HG03558 (cell line): ENCODE measurements around the gene NDUFA5.
"Not testable (repeated sequence)": the region's sequence is repeated elsewhere in the genome, so short reads cannot be mapped to it uniquely, and the experiment has no call there.

Experiments
- ATAC-seq: cut with Tn5 transposase; IDR thresholded peaks from one replicate; pipeline ENCODE4 v1.9.1; 2021; ENCODE audit warnings: moderate number of reproducible peaks; ENCODE audit not compliant: unreplicated experiment; ENCODE audit errors: extremely low read depth

The NDUFA5 gene

DNA sequence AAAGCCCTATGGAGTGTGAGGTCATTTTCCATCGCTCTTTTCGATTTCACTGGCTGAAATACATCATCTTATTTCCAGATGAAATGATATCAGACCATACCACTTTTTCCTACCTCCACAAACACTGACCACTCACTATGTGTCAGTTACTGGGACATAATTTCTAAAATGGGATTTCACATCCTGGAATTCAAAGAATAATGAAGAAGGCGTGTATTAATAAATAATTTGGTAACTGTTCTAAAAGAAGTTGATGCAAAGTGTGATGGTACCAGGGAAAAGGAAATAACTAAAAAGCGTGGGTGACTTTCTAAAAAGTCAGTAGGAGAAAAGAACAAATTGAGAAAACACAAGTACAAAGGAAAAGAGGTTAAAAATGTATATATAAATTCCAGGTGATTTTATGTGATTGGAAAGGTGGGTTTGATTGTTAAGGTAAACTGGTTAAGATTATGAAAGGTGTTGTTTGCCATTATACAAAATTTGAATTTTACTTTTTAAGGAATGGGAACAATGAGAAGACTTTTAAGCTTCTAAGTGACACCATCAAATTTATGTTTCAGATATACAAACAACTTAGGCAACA, 764 bp upstream of the NDUFA5 start:
- no peak for ATAC-seq

DNA sequence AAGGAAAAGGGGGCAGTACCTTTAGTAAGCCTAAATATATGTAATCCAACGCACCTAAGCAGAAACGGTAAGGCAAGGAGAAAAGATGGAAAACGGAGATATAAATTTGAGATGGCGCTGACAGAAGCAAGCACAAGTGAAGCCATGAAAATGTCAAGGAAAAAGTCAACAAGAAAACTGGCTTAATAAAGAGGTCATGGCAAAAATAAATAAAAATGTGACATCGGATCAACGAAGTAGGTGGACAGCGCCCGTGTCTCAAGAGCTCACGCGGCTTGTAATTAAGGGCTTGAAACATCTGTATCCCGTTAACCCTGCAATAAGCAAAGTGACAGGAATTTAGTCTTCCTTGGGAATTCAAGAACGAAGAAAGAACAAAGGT, 611 bp downstream of the NDUFA5 start:
- ATAC-seq: no peak

DNA sequence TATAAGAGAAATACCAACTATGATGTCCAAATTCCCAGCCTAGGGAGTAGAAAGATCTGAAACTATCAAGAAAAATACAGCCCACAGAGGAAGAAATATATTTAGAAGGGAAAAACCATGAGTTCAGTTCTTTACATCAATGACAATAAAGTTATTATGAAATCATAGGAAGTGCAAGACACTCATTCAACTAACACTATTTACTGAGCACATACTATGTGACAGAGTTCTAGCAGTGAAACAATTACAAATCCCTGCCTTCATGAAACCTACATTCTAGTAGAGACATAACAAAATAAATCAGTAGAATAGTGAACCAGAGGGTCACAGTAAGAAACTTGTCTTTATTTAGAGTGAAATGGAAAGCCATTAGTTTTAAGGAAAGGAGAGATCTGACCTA, 2.1 kb downstream of the NDUFA5 start:
- no peak for ATAC-seq

DNA sequence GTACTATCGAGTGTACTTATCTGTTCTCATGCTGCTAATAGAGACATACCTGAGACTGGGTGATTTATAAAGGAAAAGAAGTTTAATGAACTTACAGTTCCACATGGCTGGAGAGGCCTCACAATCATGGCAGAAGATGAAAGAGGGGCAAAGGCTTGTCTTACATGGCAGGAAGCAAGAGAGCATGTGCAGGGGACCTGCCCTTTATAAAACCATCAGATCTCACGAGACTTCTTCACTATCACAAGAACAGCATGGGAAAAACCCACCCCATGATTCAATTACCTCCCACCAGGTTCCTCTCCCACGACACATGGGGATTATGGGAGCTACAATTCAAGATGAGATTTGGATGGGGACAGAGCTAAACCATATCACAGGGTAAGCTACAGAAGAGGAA, 4.5 kb downstream of the NDUFA5 start:
- no peak for ATAC-seq

DNA sequence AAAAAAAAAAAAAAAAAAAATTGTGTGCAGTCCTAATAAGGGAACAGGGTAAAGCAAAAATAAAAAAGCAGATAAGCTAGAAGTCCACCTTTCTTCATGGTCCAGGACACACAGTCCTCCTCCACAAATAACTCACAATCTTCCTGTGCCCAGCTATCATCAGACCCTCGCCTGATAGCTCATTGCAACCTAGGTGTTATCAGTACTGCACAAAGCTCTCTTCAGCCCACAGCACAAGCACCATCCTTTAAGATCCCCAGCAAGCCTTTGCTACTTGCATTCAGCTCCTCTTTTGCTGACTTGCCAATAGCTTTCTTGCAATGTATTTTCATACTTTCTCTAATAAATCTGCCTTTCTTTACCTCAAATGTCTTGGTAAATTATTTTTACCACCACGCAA, 5.0 kb downstream of the NDUFA5 start:
- no peak for ATAC-seq

DNA sequence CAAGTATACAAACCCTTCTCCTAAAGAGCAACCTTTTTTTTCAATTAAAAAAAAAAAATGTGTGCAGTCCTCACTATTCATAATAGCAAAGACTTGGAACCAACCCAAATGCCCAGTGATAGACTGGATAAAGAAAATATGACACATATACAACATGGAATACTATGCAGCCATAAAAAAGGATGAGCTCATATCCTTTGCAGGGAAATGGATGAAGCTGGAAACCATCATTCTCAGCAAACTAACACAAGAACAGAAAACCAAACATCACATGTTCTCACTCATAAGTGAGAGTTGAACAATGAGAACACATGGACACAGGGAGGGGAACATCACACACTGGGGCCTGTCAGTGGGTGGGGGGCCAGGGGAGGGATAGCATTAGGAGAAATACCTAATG, 5.5 kb downstream of the NDUFA5 start:
- ATAC-seq: not testable (repeated sequence)

DNA sequence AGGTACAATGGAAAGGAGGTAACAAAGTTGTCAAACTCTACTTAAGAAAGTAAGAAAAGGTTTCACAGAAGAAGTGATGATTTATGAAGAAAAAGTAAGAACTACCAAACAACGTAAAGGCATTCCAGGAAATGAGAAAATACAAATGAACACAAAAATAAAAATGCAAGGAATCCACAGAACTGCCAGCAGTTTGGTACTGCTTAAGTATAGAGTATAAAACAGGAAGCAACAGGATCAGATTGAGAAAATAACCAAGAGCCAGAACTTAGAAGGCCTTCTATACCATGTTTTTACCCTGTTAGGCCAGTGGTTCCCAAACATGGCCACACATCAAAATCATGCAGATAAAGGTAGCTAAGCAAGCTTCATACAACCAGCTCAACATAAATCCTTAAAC, 9.2 kb downstream of the NDUFA5 start:
- ATAC-seq: no peak

DNA sequence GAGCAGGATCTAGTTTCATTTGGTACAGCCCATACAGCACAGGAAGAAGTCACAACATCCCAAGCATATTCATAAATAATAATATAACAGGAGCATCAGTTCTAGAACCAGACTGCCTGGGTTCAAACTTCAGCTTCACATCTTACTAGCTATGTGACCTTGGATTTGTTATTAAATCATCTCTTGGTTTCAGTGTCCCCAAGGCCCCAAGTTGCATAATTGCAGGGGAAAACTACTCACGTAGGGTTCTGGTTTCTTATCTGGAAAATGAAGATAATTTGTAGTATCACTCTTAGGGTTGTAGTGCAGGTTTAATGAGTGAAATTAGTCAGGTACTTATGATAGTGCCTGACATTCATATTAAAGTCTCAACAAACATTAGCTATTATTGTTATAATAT, 17.7 kb downstream of the NDUFA5 start:
- ATAC-seq: no peak

DNA sequence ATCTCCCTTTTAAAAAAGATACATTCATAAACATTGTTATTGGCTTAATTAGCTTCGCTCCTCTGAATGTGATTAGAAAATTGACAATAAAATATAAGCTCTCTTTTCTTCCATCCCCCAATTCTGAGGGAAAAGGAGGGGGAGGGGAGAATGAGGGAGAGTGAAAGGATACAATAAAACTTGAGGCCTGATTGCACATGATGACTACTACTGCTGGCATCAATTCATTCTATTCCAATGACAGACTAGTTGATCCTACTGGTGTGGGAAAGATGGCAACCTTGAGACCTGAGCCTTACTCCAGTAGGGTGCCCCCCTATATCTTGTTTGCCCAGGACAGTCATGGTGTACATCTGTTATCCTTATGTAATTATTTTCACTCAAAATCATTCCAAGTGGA, 18.7 kb downstream of the NDUFA5 start:
- ATAC-seq: no peak

DNA sequence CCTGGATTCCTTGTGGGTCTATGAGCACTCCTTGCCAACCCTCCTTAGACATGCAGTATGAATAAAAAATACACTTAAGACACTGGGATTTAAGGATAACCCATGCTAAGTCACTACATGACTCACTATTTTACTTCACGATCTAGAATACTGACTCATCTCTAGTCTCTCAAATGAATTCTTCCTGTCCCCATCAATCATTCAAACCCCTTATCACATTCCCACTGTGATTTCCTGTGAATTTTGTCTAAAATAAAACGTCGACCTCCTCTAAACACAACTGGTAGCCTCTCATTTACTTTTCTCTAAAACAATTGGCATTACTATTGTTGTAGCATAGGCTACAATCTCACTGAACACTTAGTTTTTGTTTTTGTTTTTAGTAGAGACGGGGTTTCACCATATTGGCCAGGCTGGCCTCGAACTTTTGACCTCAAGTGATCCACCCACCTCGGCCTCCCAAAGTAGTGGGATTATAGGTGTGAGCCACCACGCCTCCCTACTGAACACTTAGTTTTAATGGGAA, 19.4 kb downstream of the NDUFA5 start:
- no peak for ATAC-seq

DNA sequence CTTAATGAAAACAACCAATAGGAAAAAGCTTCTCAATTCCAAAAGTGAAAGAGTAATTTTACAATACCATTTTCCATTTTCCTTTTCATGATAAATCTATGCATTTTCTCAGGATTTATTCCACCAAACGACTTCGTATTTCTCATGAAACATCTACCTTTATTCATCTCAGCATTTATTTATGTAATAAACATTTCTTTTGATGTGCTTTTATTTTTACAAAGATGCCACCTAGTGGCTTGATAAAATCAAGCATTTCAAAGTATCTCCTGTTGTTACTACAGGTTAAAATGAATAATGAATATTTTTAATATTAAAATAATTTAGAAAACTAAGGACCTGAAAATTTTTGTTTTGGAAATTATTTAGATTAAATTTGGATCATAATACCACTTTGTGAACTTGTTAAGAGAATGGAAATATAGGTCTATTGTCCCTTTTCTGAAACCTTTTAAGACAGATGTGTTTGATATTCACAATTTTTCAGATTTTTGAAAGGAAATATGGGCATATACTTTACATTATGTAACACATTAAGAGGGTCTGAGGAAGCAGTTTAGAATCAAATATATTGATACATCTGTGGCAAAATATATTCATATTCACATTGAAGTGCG, 20.5 kb downstream of the NDUFA5 start:
- no peak for ATAC-seq

DNA sequence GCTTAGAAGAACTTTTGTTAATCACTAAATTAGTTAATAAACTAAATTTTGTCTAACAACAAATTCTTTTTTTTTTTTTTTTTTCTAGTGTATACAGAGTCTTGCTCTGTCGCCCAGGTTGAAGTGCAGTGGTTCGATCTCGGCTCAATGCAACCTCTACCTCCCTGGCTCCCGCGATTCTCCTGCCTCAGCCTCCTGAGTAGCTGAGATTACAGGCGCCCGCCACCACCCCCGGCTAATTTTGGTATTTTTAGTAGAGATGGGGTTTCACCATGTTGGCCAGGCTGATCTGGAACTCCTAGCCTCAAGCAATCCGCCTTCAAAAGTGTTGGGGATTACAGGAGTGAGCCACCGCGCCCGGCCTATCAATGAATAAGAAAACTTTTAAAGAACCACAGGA, 22.1 kb downstream of the NDUFA5 start:
- ATAC-seq: no peak

DNA sequence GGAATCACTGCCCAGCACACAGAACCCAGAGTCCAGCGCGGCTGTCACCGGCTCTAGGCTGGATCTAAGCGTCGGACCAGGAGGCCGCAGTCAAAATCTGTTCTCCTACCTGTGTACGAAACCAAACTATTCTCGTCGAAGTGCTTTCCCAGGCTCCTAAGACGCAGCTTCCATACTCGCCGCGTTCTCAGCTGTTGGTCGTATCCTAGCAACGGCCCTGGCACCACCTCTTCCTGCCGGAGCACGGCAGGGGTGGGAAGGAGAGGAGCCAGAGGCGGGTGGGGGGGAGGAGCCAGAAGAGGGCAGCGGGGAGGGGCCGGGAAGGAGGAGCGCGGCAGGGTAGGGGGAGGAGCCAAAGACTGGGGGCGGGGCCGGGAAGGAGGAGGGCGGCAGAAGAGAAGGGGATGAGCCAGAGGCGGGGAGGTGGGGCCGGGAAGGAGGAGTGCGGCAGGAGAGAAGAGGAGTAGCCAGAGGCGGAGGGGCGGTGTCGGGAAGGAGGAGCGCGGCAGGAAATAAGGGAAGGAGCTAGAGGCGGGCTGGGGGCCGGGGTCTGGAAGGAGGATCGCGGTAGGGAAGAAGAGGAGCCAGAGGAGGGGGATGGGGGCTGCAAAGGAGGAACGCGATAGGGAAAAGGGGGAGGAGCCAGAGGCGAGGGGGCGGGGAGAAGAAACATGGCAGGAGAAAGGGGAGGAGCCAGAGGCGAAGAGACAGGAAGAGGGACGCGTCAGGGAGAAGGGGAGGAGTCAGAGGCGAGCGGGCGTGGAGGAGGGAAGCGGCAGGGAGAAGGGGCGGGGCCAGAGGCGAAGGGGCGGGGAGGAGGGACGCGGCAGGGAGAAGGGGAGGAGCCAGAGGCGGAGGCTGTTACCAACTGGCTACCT, 23.0 kb downstream of the NDUFA5 start, which contains the start of gene IQUB:
Gene IQUB (minus strand): TSS at position 213 of the 878 bp plus-strand sequence. CDS start 22,255 bp downstream, outside the sequence.
- ATAC-seq: peak; percentile 67

DNA sequence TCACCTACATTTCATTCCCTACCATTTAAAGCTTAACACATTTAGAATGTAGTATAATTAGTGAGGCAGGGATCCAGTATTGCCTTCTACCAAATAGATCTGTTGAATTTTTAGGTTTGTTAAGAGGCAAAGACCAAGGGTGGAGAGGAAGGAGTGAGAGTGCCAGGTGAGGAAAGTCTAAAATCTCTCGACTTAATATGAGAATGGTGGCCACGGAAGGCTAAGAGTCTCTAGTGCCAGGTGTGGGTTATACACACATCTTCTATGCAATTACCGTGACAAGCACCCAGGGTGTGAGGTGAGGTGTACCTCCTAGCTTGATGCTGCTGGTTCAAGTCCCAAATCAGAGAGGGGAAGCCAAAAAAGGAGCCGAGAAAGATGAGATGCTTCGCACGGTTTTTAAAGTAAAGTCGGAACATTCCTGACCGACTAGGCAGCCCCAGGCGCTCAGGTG, 23.7 kb downstream of the NDUFA5 start:
- no peak for ATAC-seq

DNA sequence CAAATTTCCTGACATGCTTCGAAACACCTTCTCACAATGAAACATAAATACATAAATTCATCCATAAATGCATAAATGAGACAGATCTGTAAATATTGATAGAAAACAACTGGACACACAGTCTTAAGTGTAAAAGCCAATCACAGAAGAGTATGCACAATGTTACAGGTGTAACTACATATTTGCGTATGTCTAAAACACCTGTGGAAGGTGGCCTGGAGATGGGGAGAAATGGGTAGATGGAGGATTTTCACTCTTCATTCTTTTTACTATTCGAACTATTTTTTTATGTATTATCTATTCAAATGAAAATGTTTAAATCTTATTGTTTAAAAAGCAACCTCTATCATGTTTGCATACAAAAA, 24.1 kb downstream of the NDUFA5 start:
- ATAC-seq: no peak

DNA sequence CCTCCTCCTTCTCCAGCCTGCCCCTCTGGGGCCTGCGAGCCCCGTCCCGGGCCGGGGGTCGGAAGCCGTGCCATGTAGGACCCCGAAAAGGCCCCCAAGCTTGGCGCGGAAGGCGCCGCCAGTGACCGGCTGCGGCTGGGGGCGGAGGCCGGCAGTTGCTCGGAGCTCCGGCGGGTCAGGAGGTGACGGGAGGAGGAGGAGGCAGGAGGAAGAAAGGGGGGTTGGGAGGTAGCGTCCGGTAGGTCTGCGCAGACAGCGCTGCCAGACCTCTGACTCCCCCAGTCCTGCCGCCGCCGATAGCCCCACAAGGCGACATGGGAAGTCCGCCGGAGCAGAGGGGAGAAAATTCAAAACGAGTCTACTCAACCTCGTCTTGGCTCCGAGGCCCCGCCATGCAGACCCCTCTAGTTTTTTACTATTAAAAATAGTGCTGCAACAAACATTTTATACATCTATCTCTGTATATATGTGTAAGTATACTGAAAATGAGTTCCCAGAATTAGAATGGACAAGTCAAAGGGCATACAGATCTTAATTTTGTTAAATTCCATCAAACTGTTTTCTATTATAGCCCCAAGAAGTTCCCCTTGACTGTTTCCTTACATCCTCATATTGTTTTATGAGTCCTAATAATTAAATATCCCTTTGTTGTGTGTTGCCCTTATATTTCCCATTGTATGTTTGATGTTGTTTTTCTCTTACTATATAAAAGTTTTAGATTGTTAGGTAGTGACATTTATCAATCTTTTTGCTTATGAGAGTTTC, 24.6 kb downstream of the NDUFA5 start:
- not testable (repeated sequence) for ATAC-seq

DNA sequence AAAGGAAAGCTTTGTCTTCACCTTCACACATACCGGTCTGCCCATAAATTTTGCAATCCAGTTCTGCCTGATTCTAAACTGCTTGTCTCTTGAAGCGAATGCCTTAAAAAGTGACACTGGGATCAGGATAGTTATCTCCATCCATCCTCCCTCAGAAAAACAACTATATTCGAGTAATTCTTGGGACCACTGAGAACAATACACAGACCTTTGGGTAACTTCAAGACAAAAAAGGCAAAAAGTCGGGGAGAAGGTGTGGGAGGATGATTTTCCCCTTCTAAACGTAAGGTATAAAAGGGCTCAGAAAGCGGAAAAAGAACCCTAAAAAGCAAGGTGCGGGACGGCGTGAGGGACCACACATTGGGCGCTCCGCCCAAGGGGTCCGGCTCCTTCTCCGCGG, 25.3 kb downstream of the NDUFA5 start:
- not testable (repeated sequence) for ATAC-seq

DNA sequence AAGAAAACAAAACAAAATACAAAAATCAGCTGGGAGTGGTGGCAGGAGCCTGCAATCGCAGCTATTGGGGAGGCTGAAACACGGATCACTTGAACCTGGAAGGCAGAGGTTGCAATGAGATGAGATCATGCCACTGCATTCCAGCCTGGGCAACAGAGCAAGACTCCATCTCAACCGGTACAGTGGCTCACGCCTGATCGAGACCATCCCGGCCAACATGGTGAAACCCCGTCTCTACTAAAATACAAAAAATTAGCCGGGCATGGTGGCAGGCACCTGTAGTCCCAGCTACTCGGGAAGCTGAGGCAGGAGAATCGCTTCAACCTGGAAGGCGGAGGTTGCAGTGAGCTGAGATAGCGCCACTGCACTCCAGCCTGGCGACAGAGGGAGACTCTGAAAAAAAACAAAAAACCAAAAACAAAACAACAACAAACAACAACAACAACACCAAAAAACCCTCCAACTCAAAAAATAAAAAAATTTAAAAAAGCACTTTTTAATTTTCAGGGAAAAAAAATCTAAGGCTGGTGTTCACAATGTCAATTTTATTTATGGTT, 27.5 kb downstream of the NDUFA5 start:
- ATAC-seq: not testable (repeated sequence)

DNA sequence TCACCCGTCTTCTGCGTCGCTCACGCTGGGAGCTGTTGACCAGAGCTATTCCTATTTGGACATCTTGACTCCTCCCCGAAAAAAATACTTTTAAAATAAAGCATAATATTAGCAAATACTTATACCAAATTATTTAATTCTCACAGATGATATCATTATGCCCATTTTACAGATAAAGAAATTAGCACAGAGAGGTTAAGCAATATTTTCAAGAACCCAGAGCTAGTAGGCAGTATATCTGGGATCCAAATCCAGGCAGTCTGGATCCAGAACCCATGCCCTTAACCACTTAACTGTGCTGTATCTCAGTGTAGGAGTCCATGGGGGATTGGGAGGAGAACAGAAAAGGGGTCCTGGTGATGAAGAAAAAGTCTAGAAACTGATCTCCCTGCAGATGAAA, 29.4 kb downstream of the NDUFA5 start:
- no peak for ATAC-seq

DNA sequence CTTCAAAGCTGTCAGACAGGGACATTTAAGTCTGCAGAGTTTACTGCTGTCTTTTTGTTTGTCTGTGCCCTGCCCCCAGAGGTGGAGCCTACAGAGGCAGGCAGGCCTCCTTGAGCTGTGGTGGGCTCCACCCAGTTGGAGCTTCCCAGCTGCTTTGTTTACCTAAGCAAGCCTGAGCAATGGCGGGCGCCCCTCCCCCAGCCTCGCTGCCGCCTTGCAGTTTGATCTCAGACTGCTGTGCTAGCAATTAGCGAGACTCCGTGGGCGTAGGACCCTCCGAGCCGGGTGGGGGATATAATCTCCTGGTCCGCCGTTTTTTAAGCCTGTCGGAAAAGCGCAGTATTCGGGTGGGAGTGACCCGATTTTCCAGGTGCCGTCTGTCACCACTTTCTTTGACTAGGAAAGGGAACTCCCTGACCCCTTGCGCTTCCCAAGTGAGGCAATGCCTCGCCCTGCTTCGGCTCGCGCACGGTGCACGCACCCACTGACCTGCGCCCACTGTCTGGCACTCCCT, 29.8 kb downstream of the NDUFA5 start:
- ATAC-seq: not testable (repeated sequence)
